ENCODE measurements around the gene OR8B4.

GRCh38 chr11:124421043-124421442, 3.6 kb downstream of the OR8B4 start:
- TF ChIP-seq CTCF (conservative IDR thresholded peaks at IDR 0.05 in 1 of 2, IDR thresholded peaks at IDR 0.05 in 1 of 2; ENCODE audit: extremely low read depth in 1 of 2, insufficient read depth in 1 of 2, low read depth in 1 of 2, low read length in 2 of 2) (no peak), EZH2 (IDR thresholded peaks at IDR 0.05; ENCODE audit: borderline replicate concordance, low read length) (no peak)
